ENCODE measurements around the gene EXOC6B.

GRCh38 chr2:72673279-72673678 is 152.6 kb downstream of the EXOC6B start:
- TF ChIP-seq POLR2A (IDR thresholded peaks at IDR 0.05) (no peak), POLR2AphosphoS5 (IDR thresholded peaks at IDR 0.05) (no peak)
- TF ChIP-seq, protein P1, sequence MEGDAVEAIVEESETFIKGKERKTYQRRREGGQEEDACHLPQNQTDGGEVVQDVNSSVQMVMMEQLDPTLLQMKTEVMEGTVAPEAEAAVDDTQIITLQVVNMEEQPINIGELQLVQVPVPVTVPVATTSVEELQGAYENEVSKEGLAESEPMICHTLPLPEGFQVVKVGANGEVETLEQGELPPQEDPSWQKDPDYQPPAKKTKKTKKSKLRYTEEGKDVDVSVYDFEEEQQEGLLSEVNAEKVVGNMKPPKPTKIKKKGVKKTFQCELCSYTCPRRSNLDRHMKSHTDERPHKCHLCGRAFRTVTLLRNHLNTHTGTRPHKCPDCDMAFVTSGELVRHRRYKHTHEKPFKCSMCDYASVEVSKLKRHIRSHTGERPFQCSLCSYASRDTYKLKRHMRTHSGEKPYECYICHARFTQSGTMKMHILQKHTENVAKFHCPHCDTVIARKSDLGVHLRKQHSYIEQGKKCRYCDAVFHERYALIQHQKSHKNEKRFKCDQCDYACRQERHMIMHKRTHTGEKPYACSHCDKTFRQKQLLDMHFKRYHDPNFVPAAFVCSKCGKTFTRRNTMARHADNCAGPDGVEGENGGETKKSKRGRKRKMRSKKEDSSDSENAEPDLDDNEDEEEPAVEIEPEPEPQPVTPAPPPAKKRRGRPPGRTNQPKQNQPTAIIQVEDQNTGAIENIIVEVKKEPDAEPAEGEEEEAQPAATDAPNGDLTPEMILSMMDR (IDR thresholded peaks at IDR 0.05): no peak

All from prostate gland (tissue), 2 donors.